OCI-LY1 (cell line): ENCODE data around the gene FAM50A.

Source experiments
- CTCF ChIP-seq: fragments of 200-600 bp; sonication (generic), shearing (Covaris generic); IDR thresholded peaks from 2 replicates; pipeline ENCODE4 v1.5.1; 2017; ENCODE audit warnings: mild to moderate bottlenecking, antibody characterized with exemption, low read length, moderate library complexity, mixed read lengths
- EZH2 ChIP-seq: fragments of 200-600 bp; sonication (generic), shearing (Covaris generic); IDR thresholded peaks from 2 replicates; pipeline ENCODE4 v1.8.0; 2017; ENCODE audit warnings: borderline replicate concordance, mixed run types, mild to moderate bottlenecking, antibody characterized with exemption, low read length, moderate library complexity, mixed read lengths

- TF ChIP-seq CTCF (no peak), EZH2 (no peak)
Measured at GRCh38 chrX:154432210-154432609, 11.7 kb upstream of the FAM50A start.
